Measurements from ENCODE around the gene CDKN2C. TPM values are rescaled to one million over a fixed set of nuclear protein-coding genes. Genes with fewer than 3 reads are reported as not detected.

CDKN2C gene
- total RNA-seq: 22.8 TPM

DNA sequence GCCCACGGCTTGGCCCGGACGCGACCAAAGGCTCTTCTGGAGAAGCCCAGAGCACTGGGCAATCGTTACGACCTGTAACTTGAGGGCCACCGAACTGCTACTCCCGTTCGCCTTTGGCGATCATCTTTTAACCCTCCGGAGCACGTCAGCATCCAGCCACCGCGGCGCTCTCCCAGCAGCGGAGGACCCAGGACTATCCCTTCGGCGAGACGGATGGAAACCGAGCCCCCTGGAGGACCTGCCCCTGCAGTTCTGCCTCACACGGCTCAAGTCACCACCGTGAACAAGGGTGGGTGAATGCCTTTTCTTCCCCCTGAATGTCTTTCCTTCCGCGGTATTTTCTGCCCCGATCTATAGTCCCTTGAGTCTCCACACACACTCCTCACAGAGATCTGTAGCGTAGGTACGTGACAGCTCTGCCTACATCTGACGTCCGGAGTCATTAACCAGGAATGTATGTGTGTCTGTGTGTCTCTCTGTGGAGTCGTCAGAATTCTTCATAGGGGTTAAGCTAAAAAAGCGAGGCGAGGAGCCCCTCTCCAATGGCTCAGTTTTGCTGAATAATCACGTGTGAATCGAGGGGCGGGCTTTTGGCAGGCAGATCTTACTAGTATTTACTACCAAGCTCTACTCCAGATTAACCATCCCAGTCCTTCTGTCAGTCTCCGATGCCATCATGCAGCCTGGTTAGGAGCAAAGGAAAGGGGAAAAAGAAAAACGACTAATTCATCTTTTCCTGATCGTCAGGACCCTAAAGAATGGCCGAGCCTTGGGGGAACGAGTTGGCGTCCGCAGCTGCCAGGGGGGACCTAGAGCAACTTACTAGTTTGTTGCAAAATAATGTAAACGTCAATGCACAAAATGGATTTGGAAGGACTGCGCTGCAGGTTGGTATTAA lies at the start of gene CDKN2C:
Gene CDKN2C, plus strand, starts transcription at position 635 of the 898 bp plus-strand sequence. Its CDS starts 124 bp downstream, at position 759.
- intact Hi-C loops (cut with DNase I): no loop called here
- Histone ChIP-seq H3K4me3 (peak within 1 kb of the TSS; percentile 57 to 74), H3K9me3 (no peaks in the 10 kb centered on the region), H3K36me3 (no peaks in the 10 kb centered on the region), H3K4me1 (peaks cover 14% of the 10 kb centered on the region), H3K27me3 (no peaks in the 10 kb centered on the region), H3K27ac (peak within 1 kb of the TSS; percentile 97)
- no peak for DNase-seq (ENCODE audit: extremely low spot score in 2 of 2)
- TF ChIP-seq POLR2A (IDR thresholded peaks at IDR 0.05): peak in 1 of 2 donors; percentile 55
- TF ChIP-seq, protein P1, sequence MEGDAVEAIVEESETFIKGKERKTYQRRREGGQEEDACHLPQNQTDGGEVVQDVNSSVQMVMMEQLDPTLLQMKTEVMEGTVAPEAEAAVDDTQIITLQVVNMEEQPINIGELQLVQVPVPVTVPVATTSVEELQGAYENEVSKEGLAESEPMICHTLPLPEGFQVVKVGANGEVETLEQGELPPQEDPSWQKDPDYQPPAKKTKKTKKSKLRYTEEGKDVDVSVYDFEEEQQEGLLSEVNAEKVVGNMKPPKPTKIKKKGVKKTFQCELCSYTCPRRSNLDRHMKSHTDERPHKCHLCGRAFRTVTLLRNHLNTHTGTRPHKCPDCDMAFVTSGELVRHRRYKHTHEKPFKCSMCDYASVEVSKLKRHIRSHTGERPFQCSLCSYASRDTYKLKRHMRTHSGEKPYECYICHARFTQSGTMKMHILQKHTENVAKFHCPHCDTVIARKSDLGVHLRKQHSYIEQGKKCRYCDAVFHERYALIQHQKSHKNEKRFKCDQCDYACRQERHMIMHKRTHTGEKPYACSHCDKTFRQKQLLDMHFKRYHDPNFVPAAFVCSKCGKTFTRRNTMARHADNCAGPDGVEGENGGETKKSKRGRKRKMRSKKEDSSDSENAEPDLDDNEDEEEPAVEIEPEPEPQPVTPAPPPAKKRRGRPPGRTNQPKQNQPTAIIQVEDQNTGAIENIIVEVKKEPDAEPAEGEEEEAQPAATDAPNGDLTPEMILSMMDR (IDR thresholded peaks at IDR 0.05): no peak
- peak; percentile 58 to 83 for TF ChIP-seq POLR2AphosphoS5 (IDR thresholded peaks at IDR 0.05; ENCODE audit: insufficient read depth in 1 of 2, low read depth in 1 of 2)

DNA sequence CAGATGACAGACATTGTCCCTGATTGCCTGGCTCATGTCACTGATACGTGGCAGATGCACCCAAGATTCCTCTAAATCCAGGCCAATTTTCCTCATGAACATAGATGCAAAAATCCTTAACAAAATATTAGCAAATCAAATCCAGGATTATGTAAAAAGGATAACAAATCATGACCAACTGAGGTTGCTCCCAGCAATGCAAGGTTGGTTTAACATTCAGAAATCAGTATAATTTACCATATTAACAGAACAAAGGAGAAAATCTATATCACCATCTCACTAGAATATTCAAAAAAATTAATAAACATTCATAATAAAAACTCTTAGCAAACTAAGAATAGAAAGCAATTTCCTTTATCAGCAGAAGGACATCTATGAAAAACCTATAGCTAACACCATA lies 49.6 kb upstream of the CDKN2C start:
- no peaks in the 10 kb centered on the region for H3K27me3 ChIP-seq
- no peak overlapping the region for H3K27ac ChIP-seq
- no peak overlapping the region for H3K4me3 ChIP-seq
- TF ChIP-seq, protein P1 (IDR thresholded peaks at IDR 0.05): no peak
- no peak for TF ChIP-seq POLR2A (IDR thresholded peaks at IDR 0.05)
- TF ChIP-seq POLR2AphosphoS5 (IDR thresholded peaks at IDR 0.05; ENCODE audit: insufficient read depth in 1 of 2, low read depth in 1 of 2): no peak
- H3K4me1 ChIP-seq: no peaks in the 10 kb centered on the region
- DNase-seq (ENCODE audit: extremely low spot score in 2 of 2): no peak
- intact Hi-C loops (cut with DNase I): loop anchor here (10.0 kb wide), 1 partner anchor 274 kb away; no protein-coding TSS in a partner anchor
- H3K36me3 ChIP-seq: no peaks in the 10 kb centered on the region
- H3K9me3 ChIP-seq: no peaks in the 10 kb centered on the region

DNA sequence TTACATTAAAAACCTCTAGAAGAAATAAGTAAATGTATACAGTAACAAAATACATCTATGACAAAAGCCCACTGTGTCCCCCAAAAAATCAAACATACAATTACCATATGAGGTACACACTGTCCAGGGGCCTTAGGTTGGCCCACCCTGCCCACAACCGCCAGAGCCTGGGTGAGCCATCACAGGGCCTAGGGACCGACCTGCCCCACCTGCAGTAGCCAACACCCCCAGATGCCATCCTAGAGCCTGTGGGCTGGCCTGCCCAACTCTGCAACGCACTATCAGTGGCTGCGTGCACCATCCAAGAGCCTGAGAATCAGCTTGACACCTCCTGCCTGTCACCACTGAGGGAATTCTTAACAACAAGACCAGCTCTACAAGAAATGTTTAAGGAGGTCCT lies 49.0 kb upstream of the CDKN2C start:
- intact Hi-C loops (cut with DNase I): loop anchor here (10.0 kb wide), 1 partner anchor 274 kb away; no protein-coding TSS in a partner anchor
- no peaks in the 10 kb centered on the region for H3K9me3 ChIP-seq
- no peaks in the 10 kb centered on the region for H3K4me1 ChIP-seq
- H3K27ac ChIP-seq: no peak overlapping the region
- DNase-seq (ENCODE audit: extremely low spot score in 2 of 2): no peak
- H3K36me3 ChIP-seq: no peaks in the 10 kb centered on the region
- no peak overlapping the region for H3K4me3 ChIP-seq
- no peaks in the 10 kb centered on the region for H3K27me3 ChIP-seq
- TF ChIP-seq POLR2A (IDR thresholded peaks at IDR 0.05) (no peak), POLR2AphosphoS5 (IDR thresholded peaks at IDR 0.05; ENCODE audit: insufficient read depth in 1 of 2, low read depth in 1 of 2) (no peak)
- TF ChIP-seq, protein P1 (IDR thresholded peaks at IDR 0.05): no peak

DNA sequence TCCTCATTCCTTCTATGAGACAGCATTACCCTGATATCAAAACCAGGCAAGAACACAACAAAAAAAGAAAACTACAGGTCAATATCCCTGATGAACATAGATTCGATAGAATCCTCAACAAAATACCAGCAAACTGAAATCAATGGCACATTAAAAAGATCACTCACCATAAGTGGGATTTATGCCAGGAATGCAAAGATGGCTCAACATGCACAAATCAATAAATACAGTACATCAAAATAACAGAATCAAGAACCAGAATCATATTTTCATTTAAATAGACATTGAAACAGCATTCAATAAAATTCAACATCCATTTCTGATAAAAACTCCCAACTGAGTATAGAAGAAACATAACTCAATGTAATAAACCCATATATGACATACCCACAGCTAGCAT lies 46.5 kb upstream of the CDKN2C start:
- intact Hi-C loops (cut with DNase I): loop anchor here (10.0 kb wide), 1 partner anchor 271 kb away; no protein-coding TSS in a partner anchor

More for the DNA sequence above, 46.5 kb upstream of the CDKN2C start:
- Histone ChIP-seq H3K36me3 (no peaks in the 10 kb centered on the region), H3K27ac (no peak overlapping the region), H3K4me3 (no peak overlapping the region), H3K27me3 (no peaks in the 10 kb centered on the region), H3K4me1 (no peaks in the 10 kb centered on the region), H3K9me3 (no peaks in the 10 kb centered on the region)
- TF ChIP-seq, protein P1 (IDR thresholded peaks at IDR 0.05): no peak
- no peak for TF ChIP-seq POLR2AphosphoS5 (IDR thresholded peaks at IDR 0.05; ENCODE audit: insufficient read depth in 1 of 2, low read depth in 1 of 2)
- TF ChIP-seq POLR2A (IDR thresholded peaks at IDR 0.05): no peak
- no peak for DNase-seq (ENCODE audit: extremely low spot score in 2 of 2)

Measured in vagina (tissue), 2 donors.